Measurements from ENCODE around the gene FNDC1.

The FNDC1 gene

GRCh38 chr6:159203304-159204005 is 34.3 kb downstream of the FNDC1 start:
- no peaks in the 10 kb centered on the region for H3K9me3 ChIP-seq (ENCODE audit: control insufficient read depth, low read length)
- no peak overlapping the region for H3K27ac ChIP-seq (ENCODE audit: low read depth, low read length, severe bottlenecking)
- H3K4me3 ChIP-seq (ENCODE audit: extremely low read depth, insufficient read depth, low read length, poor library complexity, severe bottlenecking), result no peak overlapping the region
- 88 to 89% methylated on average over 7 to 8 of the region's 9 CpGs for WGBS, 2 experiments (ENCODE audit: insufficient coverage in 2 of 2)
- H3K36me3 ChIP-seq (ENCODE audit: control insufficient read depth, insufficient read depth, low read length), result no peaks in the 10 kb centered on the region
- peaks cover 3% of the 10 kb centered on the region for H3K4me1 ChIP-seq (ENCODE audit: control insufficient read depth, insufficient read depth, low read length, poor library complexity, severe bottlenecking)

- H3K9me3 ChIP-seq (ENCODE audit: control insufficient read depth, low read length), result no peaks in the 10 kb centered on the region
- WGBS, 2 experiments (ENCODE audit: insufficient coverage in 2 of 2), result 93% methylated on average over 2 of the region's 3 CpGs; no CpG with 5 or more reads in 1 of the 2 experiments
- H3K27ac ChIP-seq (ENCODE audit: low read depth, low read length, severe bottlenecking), result no peak overlapping the region
- no peak overlapping the region for H3K4me3 ChIP-seq (ENCODE audit: extremely low read depth, insufficient read depth, low read length, poor library complexity, severe bottlenecking)
- peaks cover 3% of the 10 kb centered on the region for H3K4me1 ChIP-seq (ENCODE audit: control insufficient read depth, insufficient read depth, low read length, poor library complexity, severe bottlenecking)
- H3K36me3 ChIP-seq (ENCODE audit: control insufficient read depth, insufficient read depth, low read length), result no peaks in the 10 kb centered on the region
Measured at GRCh38 chr6:159204605-159205004, 35.4 kb downstream of the FNDC1 start.

GRCh38 chr6:159212028-159212427 is 42.8 kb downstream of the FNDC1 start:
- Histone ChIP-seq H3K4me3 (ENCODE audit: extremely low read depth, insufficient read depth, low read length, poor library complexity, severe bottlenecking) (no peak overlapping the region), H3K36me3 (ENCODE audit: control insufficient read depth, insufficient read depth, low read length) (no peaks in the 10 kb centered on the region), H3K9me3 (ENCODE audit: control insufficient read depth, low read length) (no peaks in the 10 kb centered on the region), H3K27ac (ENCODE audit: low read depth, low read length, severe bottlenecking) (no peak overlapping the region), H3K4me1 (ENCODE audit: control insufficient read depth, insufficient read depth, low read length, poor library complexity, severe bottlenecking) (no peaks in the 10 kb centered on the region)
- 91 to 95% methylated on average over 3 of the region's 4 CpGs for WGBS, 2 experiments (ENCODE audit: insufficient coverage in 2 of 2)

- Histone ChIP-seq H3K4me1 (ENCODE audit: control insufficient read depth, insufficient read depth, low read length, poor library complexity, severe bottlenecking) (no peaks in the 10 kb centered on the region), H3K36me3 (ENCODE audit: control insufficient read depth, insufficient read depth, low read length) (no peaks in the 10 kb centered on the region), H3K9me3 (ENCODE audit: control insufficient read depth, low read length) (no peaks in the 10 kb centered on the region), H3K27ac (ENCODE audit: low read depth, low read length, severe bottlenecking) (no peak overlapping the region), H3K4me3 (ENCODE audit: extremely low read depth, insufficient read depth, low read length, poor library complexity, severe bottlenecking) (no peak overlapping the region)
- 80 to 83% methylated on average over 3 to 5 of the region's 5 CpGs for WGBS, 2 experiments (ENCODE audit: insufficient coverage in 2 of 2)
Measured at GRCh38 chr6:159212525-159213280, 43.5 kb downstream of the FNDC1 start.

GRCh38 chr6:159213405-159213804 is 44.2 kb downstream of the FNDC1 start:
- Histone ChIP-seq H3K4me3 (ENCODE audit: extremely low read depth, insufficient read depth, low read length, poor library complexity, severe bottlenecking) (no peak overlapping the region), H3K9me3 (ENCODE audit: control insufficient read depth, low read length) (no peaks in the 10 kb centered on the region), H3K27ac (ENCODE audit: low read depth, low read length, severe bottlenecking) (no peak overlapping the region), H3K36me3 (ENCODE audit: control insufficient read depth, insufficient read depth, low read length) (no peaks in the 10 kb centered on the region), H3K4me1 (ENCODE audit: control insufficient read depth, insufficient read depth, low read length, poor library complexity, severe bottlenecking) (no peaks in the 10 kb centered on the region)
- WGBS, 2 experiments (ENCODE audit: insufficient coverage in 2 of 2), result 74 to 80% methylated on average over 1 to 3 of the region's 3 CpGs

GRCh38 chr6:159214281-159214680 is 45.1 kb downstream of the FNDC1 start:
- Histone ChIP-seq H3K27ac (ENCODE audit: low read depth, low read length, severe bottlenecking) (no peak overlapping the region), H3K4me3 (ENCODE audit: extremely low read depth, insufficient read depth, low read length, poor library complexity, severe bottlenecking) (no peak overlapping the region), H3K36me3 (ENCODE audit: control insufficient read depth, insufficient read depth, low read length) (no peaks in the 10 kb centered on the region), H3K9me3 (ENCODE audit: control insufficient read depth, low read length) (no peaks in the 10 kb centered on the region), H3K4me1 (ENCODE audit: control insufficient read depth, insufficient read depth, low read length, poor library complexity, severe bottlenecking) (no peaks in the 10 kb centered on the region)
- 100% methylated on average over 1 of the region's 2 CpGs; no CpG with 5 or more reads in 1 of the 2 experiments for WGBS, 2 experiments (ENCODE audit: insufficient coverage in 2 of 2)

- no peaks in the 10 kb centered on the region for H3K4me1 ChIP-seq (ENCODE audit: control insufficient read depth, insufficient read depth, low read length, poor library complexity, severe bottlenecking)
- no peaks in the 10 kb centered on the region for H3K9me3 ChIP-seq (ENCODE audit: control insufficient read depth, low read length)
- H3K4me3 ChIP-seq (ENCODE audit: extremely low read depth, insufficient read depth, low read length, poor library complexity, severe bottlenecking), result no peak overlapping the region
- 51 to 55% methylated on average over 15 to 17 of the region's 17 CpGs for WGBS, 2 experiments (ENCODE audit: insufficient coverage in 2 of 2)
- H3K27ac ChIP-seq (ENCODE audit: low read depth, low read length, severe bottlenecking), result no peak overlapping the region
- no peaks in the 10 kb centered on the region for H3K36me3 ChIP-seq (ENCODE audit: control insufficient read depth, insufficient read depth, low read length)
Measured at GRCh38 chr6:159217595-159218275, 48.5 kb downstream of the FNDC1 start.

GRCh38 chr6:159220093-159220492 is 50.9 kb downstream of the FNDC1 start:
- H3K4me3 ChIP-seq (ENCODE audit: extremely low read depth, insufficient read depth, low read length, poor library complexity, severe bottlenecking), result no peak overlapping the region
- H3K9me3 ChIP-seq (ENCODE audit: control insufficient read depth, low read length), result no peaks in the 10 kb centered on the region
- no peak overlapping the region for H3K27ac ChIP-seq (ENCODE audit: low read depth, low read length, severe bottlenecking)
- no peaks in the 10 kb centered on the region for H3K36me3 ChIP-seq (ENCODE audit: control insufficient read depth, insufficient read depth, low read length)
- 79 to 80% methylated on average over 3 to 4 of the region's 5 CpGs for WGBS, 2 experiments (ENCODE audit: insufficient coverage in 2 of 2)
- no peaks in the 10 kb centered on the region for H3K4me1 ChIP-seq (ENCODE audit: control insufficient read depth, insufficient read depth, low read length, poor library complexity, severe bottlenecking)

- Histone ChIP-seq H3K27ac (ENCODE audit: low read depth, low read length, severe bottlenecking) (no peak overlapping the region), H3K9me3 (ENCODE audit: control insufficient read depth, low read length) (no peaks in the 10 kb centered on the region), H3K36me3 (ENCODE audit: control insufficient read depth, insufficient read depth, low read length) (no peaks in the 10 kb centered on the region), H3K4me1 (ENCODE audit: control insufficient read depth, insufficient read depth, low read length, poor library complexity, severe bottlenecking) (no peaks in the 10 kb centered on the region), H3K4me3 (ENCODE audit: extremely low read depth, insufficient read depth, low read length, poor library complexity, severe bottlenecking) (no peak overlapping the region)
- WGBS, 2 experiments (ENCODE audit: insufficient coverage in 2 of 2), result 83 to 90% methylated on average over 8 to 9 of the region's 12 CpGs
Measured at GRCh38 chr6:159221486-159222170, 52.4 kb downstream of the FNDC1 start.

- no peak overlapping the region for H3K27ac ChIP-seq (ENCODE audit: low read depth, low read length, severe bottlenecking)
- H3K4me3 ChIP-seq (ENCODE audit: extremely low read depth, insufficient read depth, low read length, poor library complexity, severe bottlenecking), result no peak overlapping the region
- WGBS, 2 experiments (ENCODE audit: insufficient coverage in 2 of 2), result 86 to 100% methylated on average over 1 of the region's 2 CpGs
- no peaks in the 10 kb centered on the region for H3K4me1 ChIP-seq (ENCODE audit: control insufficient read depth, insufficient read depth, low read length, poor library complexity, severe bottlenecking)
- no peaks in the 10 kb centered on the region for H3K9me3 ChIP-seq (ENCODE audit: control insufficient read depth, low read length)
- H3K36me3 ChIP-seq (ENCODE audit: control insufficient read depth, insufficient read depth, low read length), result no peaks in the 10 kb centered on the region
Measured at GRCh38 chr6:159224452-159224851, 55.3 kb downstream of the FNDC1 start.

All from mesodermal cell (in vitro differentiated cells).